Measurements from ENCODE around the gene SNTG2. TPM values are rescaled to one million over a fixed set of nuclear protein-coding genes. Genes with fewer than 3 reads are reported as not detected.

The SNTG2 gene
- total and polyA plus RNA-seq, 2 experiments from 2014 or later = 0.66 to 1.0 TPM

DNA sequence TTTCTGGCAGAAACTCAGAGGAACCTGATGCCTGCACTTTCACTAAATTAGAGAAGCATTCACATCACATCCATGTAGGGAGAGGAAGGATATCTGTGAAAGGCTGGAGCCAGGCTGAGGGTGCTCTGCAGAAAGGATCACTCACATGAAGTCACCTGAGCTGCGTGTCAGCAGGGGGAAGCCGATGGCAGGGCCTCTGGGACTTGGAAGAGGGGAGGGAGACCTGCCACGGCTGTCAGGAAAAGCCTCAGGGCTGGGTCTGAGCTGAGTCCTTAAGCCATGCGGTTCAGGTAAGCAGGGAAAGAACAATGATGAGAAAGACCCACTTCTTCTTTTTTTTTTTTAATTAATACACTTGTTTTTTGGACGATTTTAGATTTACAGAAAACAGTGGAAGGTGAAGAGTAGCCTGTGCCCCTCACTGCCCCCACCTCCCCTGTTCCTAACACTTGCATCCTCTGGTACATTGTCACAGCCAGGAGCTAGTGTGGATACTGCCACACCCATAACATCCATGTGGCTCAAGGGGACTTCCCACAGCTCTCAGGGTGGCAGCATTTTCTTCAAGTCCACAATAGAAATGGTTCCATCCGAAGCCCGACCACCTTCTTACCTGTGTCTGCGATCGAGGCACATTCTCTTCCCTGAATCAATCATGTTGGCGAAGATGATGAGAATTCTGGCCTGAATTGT lies 306.1 kb downstream of the SNTG2 start:
- DNase-seq (ENCODE audit: low read depth in 1 of 2, low spot score in 1 of 2) = no peak
- peaks cover 4% of the 10 kb centered on the region for H3K27me3 ChIP-seq
- no peaks in the 10 kb centered on the region for H3K36me3 ChIP-seq
- no peaks in the 10 kb centered on the region for H3K4me1 ChIP-seq (ENCODE audit: low read depth)
- TF ChIP-seq, protein P1, sequence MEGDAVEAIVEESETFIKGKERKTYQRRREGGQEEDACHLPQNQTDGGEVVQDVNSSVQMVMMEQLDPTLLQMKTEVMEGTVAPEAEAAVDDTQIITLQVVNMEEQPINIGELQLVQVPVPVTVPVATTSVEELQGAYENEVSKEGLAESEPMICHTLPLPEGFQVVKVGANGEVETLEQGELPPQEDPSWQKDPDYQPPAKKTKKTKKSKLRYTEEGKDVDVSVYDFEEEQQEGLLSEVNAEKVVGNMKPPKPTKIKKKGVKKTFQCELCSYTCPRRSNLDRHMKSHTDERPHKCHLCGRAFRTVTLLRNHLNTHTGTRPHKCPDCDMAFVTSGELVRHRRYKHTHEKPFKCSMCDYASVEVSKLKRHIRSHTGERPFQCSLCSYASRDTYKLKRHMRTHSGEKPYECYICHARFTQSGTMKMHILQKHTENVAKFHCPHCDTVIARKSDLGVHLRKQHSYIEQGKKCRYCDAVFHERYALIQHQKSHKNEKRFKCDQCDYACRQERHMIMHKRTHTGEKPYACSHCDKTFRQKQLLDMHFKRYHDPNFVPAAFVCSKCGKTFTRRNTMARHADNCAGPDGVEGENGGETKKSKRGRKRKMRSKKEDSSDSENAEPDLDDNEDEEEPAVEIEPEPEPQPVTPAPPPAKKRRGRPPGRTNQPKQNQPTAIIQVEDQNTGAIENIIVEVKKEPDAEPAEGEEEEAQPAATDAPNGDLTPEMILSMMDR (IDR thresholded peaks at IDR 0.05; ENCODE audit: low read depth, low read length) = no peak
- H3K4me3 ChIP-seq = no peak overlapping the region
- H3K27ac ChIP-seq = no peak overlapping the region
- H3K9me3 ChIP-seq (ENCODE audit: low read depth) = no peaks in the 10 kb centered on the region

GRCh38 chr2:1257334-1257733 lies 306.7 kb downstream of the SNTG2 start:
- Histone ChIP-seq H3K4me1 (ENCODE audit: low read depth) (no peaks in the 10 kb centered on the region), H3K36me3 (no peaks in the 10 kb centered on the region), H3K27me3 (peaks cover 2% of the 10 kb centered on the region), H3K9me3 (ENCODE audit: low read depth) (no peaks in the 10 kb centered on the region), H3K4me3 (no peak overlapping the region), H3K27ac (no peak overlapping the region)
- no peak for DNase-seq (ENCODE audit: low read depth in 1 of 2, low spot score in 1 of 2)
- TF ChIP-seq, protein P1 (IDR thresholded peaks at IDR 0.05; ENCODE audit: low read depth, low read length) = no peak

GRCh38 chr2:1259746-1260145 lies 309.1 kb downstream of the SNTG2 start:
- TF ChIP-seq, protein P1 (IDR thresholded peaks at IDR 0.05; ENCODE audit: low read depth, low read length) = no peak
- no peak for DNase-seq (ENCODE audit: low read depth in 1 of 2, low spot score in 1 of 2)
- Histone ChIP-seq H3K4me3 (no peak overlapping the region), H3K9me3 (ENCODE audit: low read depth) (no peaks in the 10 kb centered on the region), H3K4me1 (ENCODE audit: low read depth) (no peaks in the 10 kb centered on the region), H3K36me3 (no peaks in the 10 kb centered on the region), H3K27me3 (no peaks in the 10 kb centered on the region), H3K27ac (no peak overlapping the region)

DNA sequence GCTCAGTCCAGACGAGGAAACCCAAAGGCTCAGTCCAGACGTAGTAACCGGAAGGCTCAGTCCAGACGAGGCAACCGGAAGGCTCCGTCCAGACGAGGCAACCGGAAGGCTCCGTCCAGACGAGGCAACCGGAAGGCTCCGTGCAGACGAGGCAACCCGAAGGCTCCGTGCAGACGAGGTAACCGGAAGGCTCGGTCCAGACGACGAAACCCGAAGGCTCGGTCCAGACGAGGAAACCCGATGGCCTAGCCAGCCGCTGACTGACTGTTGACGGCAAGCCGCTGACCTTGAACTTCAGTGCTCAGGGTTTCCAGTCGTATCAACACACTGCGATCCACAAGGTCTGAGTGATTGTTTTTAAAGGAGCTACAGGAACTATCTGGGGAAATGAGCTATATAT lies 312.0 kb downstream of the SNTG2 start:
- H3K27me3 ChIP-seq = no peaks in the 10 kb centered on the region
- H3K4me3 ChIP-seq = no peak overlapping the region
- no peaks in the 10 kb centered on the region for H3K4me1 ChIP-seq (ENCODE audit: low read depth)
- no peak for DNase-seq (ENCODE audit: low read depth in 1 of 2, low spot score in 1 of 2)
- H3K9me3 ChIP-seq (ENCODE audit: low read depth) = no peaks in the 10 kb centered on the region
- TF ChIP-seq, protein P1 (IDR thresholded peaks at IDR 0.05; ENCODE audit: low read depth, low read length) = no peak
- no peak overlapping the region for H3K27ac ChIP-seq
- no peaks in the 10 kb centered on the region for H3K36me3 ChIP-seq

- DNase-seq (ENCODE audit: low read depth in 1 of 2, low spot score in 1 of 2) = no peak
- no peaks in the 10 kb centered on the region for H3K4me1 ChIP-seq (ENCODE audit: low read depth)
- H3K36me3 ChIP-seq = no peaks in the 10 kb centered on the region
Measured at GRCh38 chr2:1265454-1265853, 314.8 kb downstream of the SNTG2 start.

More at GRCh38 chr2:1265454-1265853, 314.8 kb downstream of the SNTG2 start:
- no peak overlapping the region for H3K4me3 ChIP-seq
- no peak overlapping the region for H3K27ac ChIP-seq
- TF ChIP-seq, protein P1 (IDR thresholded peaks at IDR 0.05; ENCODE audit: low read depth, low read length) = no peak
- H3K27me3 ChIP-seq = no peaks in the 10 kb centered on the region
- H3K9me3 ChIP-seq (ENCODE audit: low read depth) = no peaks in the 10 kb centered on the region

Measured in cardiac muscle cell (in vitro differentiated cells and primary cell).